ENCODE data around the gene ISG20L2.

GRCh38 chr1:156765666-156766065, 37.1 kb upstream of the ISG20L2 start:
- TF ChIP-seq POLR2A (IDR thresholded peaks at IDR 0.05) (no peak), CTCF (IDR thresholded peaks at IDR 0.05) (no peak)
